ENCODE measurements around the gene LYPD5. TPM values are rescaled to one million over a fixed set of nuclear protein-coding genes. Genes with fewer than 3 reads are reported as not detected.
"Not testable (repeated sequence)": the region's sequence is repeated elsewhere in the genome, so short reads cannot be mapped to it uniquely, and the experiment has no call there.

The LYPD5 gene
- total RNA-seq, 1 donor = 0.72 TPM

DNA sequence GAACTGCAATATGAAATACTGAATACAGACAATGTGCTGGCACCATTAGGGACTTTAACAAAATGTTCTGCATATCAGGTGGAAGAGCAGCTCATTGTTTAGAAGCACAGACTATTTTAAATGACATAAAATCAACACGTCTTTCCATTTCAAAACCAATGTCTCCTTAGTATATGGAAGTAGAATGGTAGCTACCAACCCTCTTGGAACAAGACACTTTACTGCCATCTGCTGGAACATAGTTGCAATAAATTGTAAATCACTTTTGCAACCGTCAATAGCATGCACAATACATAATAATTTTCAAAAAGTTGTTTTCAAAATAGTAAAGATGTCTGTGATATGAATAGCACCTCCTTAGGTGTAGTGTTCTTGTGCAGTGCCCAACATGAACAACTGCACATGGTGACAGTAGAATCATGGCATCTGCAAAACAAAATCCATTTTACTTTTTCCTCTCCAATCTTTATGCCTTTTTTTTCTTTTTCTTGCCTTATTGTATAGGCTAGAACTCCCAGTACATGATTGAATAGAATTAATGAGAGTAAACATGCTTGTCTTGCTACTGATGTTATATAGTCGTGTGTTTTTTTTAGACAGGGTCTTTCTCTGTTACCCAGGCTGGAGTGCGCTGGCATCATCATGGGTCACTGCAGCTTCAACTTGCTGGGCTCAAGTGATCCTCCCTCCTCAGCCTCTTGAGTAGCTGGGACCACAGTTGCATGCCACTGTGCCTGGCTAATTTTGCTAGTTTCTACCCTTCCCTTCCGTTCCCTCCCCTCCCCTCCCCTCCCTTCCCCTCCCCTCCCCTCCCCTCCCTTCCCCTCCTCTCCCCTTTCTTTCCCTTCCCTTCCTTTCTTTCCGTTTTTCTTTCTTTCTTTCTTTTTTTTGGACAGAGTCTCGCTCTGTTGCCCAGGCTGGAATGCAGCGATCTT, 7.8 kb upstream of the LYPD5 start:
- TF ChIP-seq CTCF (IDR thresholded peaks at IDR 0.05; ENCODE audit: extremely low read depth, low read depth, low read length) = peak; percentile 58
- no peaks in the 10 kb centered on the region for H3K79me2 ChIP-seq (ENCODE audit: insufficient read depth, low read length)
- no peaks in the 10 kb centered on the region for H3K36me3 ChIP-seq (ENCODE audit: insufficient read depth, low read length)
- H2AFZ ChIP-seq (ENCODE audit: low read length) = no peak overlapping the region
- no peaks in the 10 kb centered on the region for H3K9me3 ChIP-seq (ENCODE audit: low read depth, low read length)
- no peak for DNase-seq (ENCODE audit: insufficient read length, low spot score, missing footprints)
- no peaks in the 10 kb centered on the region for H3K4me1 ChIP-seq (ENCODE audit: insufficient read depth, low read length)
- no peak overlapping the region for H3K4me2 ChIP-seq (ENCODE audit: insufficient read depth, low read length)
- H3K27me3 ChIP-seq (ENCODE audit: insufficient read depth, low read length) = peaks cover 17% of the 10 kb centered on the region
- no peak overlapping the region for H3K27ac ChIP-seq (ENCODE audit: low read depth, low read length)
- no peaks in the 10 kb centered on the region for H4K20me1 ChIP-seq (ENCODE audit: insufficient read depth, low read length)
- H3K4me3 ChIP-seq (ENCODE audit: insufficient read depth, low read length) = no peak overlapping the region

- Histone ChIP-seq H2AFZ (ENCODE audit: low read length) (no peak overlapping the region), H3K4me1 (ENCODE audit: insufficient read depth, low read length) (no peaks in the 10 kb centered on the region), H3K27ac (ENCODE audit: low read depth, low read length) (no peak overlapping the region), H3K79me2 (ENCODE audit: insufficient read depth, low read length) (no peaks in the 10 kb centered on the region), H3K4me3 (ENCODE audit: insufficient read depth, low read length) (no peak overlapping the region), H4K20me1 (ENCODE audit: insufficient read depth, low read length) (no peaks in the 10 kb centered on the region), H3K9me3 (ENCODE audit: low read depth, low read length) (no peaks in the 10 kb centered on the region), H3K27me3 (ENCODE audit: insufficient read depth, low read length) (peaks cover 20% of the 10 kb centered on the region), H3K36me3 (ENCODE audit: insufficient read depth, low read length) (no peaks in the 10 kb centered on the region), H3K4me2 (ENCODE audit: insufficient read depth, low read length) (no peak overlapping the region)
- no peak for DNase-seq (ENCODE audit: insufficient read length, low spot score, missing footprints)
- no peak for TF ChIP-seq CTCF (IDR thresholded peaks at IDR 0.05; ENCODE audit: extremely low read depth, low read depth, low read length)
These were observed 5.4 kb upstream of the LYPD5 start for GRCh38 chr19:43807651-43808050.

- Histone ChIP-seq H3K4me1 (ENCODE audit: insufficient read depth, low read length) (no peaks in the 10 kb centered on the region), H3K4me2 (ENCODE audit: insufficient read depth, low read length) (no peak overlapping the region), H3K36me3 (ENCODE audit: insufficient read depth, low read length) (no peaks in the 10 kb centered on the region), H3K79me2 (ENCODE audit: insufficient read depth, low read length) (no peaks in the 10 kb centered on the region), H4K20me1 (ENCODE audit: insufficient read depth, low read length) (no peaks in the 10 kb centered on the region), H3K27ac (ENCODE audit: low read depth, low read length) (no peak overlapping the region), H3K4me3 (ENCODE audit: insufficient read depth, low read length) (no peak overlapping the region), H3K27me3 (ENCODE audit: insufficient read depth, low read length) (peaks cover 20% of the 10 kb centered on the region), H3K9me3 (ENCODE audit: low read depth, low read length) (no peaks in the 10 kb centered on the region), H2AFZ (ENCODE audit: low read length) (no peak overlapping the region)
- TF ChIP-seq CTCF (IDR thresholded peaks at IDR 0.05; ENCODE audit: extremely low read depth, low read depth, low read length) = no peak
- DNase-seq (ENCODE audit: insufficient read length, low spot score, missing footprints) = no peak
These were observed 4.6 kb upstream of the LYPD5 start for GRCh38 chr19:43806848-43807247.

GRCh38 chr19:43806401-43806800, 4.2 kb upstream of the LYPD5 start:
- not testable (repeated sequence) for H3K4me1 ChIP-seq (ENCODE audit: insufficient read depth, low read length); DNase-seq (ENCODE audit: insufficient read length, low spot score, missing footprints); H3K9me3 ChIP-seq (ENCODE audit: low read depth, low read length); H3K27ac ChIP-seq (ENCODE audit: low read depth, low read length); H3K36me3 ChIP-seq (ENCODE audit: insufficient read depth, low read length); H3K4me3 ChIP-seq (ENCODE audit: insufficient read depth, low read length); H3K4me2 ChIP-seq (ENCODE audit: insufficient read depth, low read length); H2AFZ ChIP-seq (ENCODE audit: low read length); H3K79me2 ChIP-seq (ENCODE audit: insufficient read depth, low read length); H4K20me1 ChIP-seq (ENCODE audit: insufficient read depth, low read length)
- peaks cover 22% of the 10 kb centered on the region for H3K27me3 ChIP-seq (ENCODE audit: insufficient read depth, low read length)
